ENCODE results near the gene AGGF1. TPM values are rescaled to one million over a fixed set of nuclear protein-coding genes. Genes with fewer than 3 reads are reported as not detected.

The AGGF1 gene
- total RNA-seq, 1 donor from 2014 or later, result 15.7 TPM

DNA sequence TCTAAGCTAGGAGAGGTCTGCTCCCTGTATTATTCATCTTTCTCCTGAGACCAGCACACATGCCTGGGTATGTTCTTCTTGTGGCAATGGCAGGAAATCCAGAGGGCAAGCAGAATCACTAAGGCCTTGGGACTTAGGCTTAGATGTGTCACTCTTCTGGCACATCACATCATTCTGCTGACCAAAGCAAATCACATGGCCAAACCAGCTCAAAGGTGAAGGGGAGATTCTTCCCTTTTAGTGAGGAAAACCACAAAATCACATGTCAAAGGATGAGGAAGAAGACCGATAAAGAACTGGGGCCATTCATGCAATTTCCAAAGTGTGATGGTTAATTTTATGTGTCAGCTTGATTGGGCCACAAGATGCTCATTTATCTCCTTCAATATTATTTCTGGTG lies 5.7 kb upstream of the AGGF1 start:
- Mint-ChIP-seq H3K27me3 (ENCODE audit: unreplicated experiment) (peaks cover 1% of the 10 kb centered on the region), H3K27ac (ENCODE audit: unreplicated experiment) (no peak overlapping the region), H3K9me3 (ENCODE audit: unreplicated experiment) (peaks cover 13% of the 10 kb centered on the region)

GRCh38 chr5:77028631-77029375 lies 1.4 kb upstream of the AGGF1 start:
- DNase-seq, result no peak
- no peak for TF ChIP-seq CTCF (IDR thresholded peaks at IDR 0.05; ENCODE audit: partially characterized antibody, unreplicated experiment)
- H3K9me3 Mint-ChIP-seq (ENCODE audit: unreplicated experiment), result peaks cover 19% of the 10 kb centered on the region
- peaks cover 3% of the 10 kb centered on the region for H3K4me1 Mint-ChIP-seq (ENCODE audit: low read depth, unreplicated experiment)
- H3K36me3 Mint-ChIP-seq (ENCODE audit: unreplicated experiment), result peaks cover 18% of the 10 kb centered on the region
- H3K27me3 Mint-ChIP-seq (ENCODE audit: unreplicated experiment), result peaks cover 5% of the 10 kb centered on the region
- H3K4me3 Mint-ChIP-seq (ENCODE audit: unreplicated experiment), result peak overlapping the region; percentile 11
- no peak overlapping the region for H3K27ac Mint-ChIP-seq (ENCODE audit: unreplicated experiment)

More for the DNA sequence above, 5.7 kb upstream of the AGGF1 start:
- Mint-ChIP-seq H3K4me1 (ENCODE audit: low read depth, unreplicated experiment) (no peaks in the 10 kb centered on the region), H3K36me3 (ENCODE audit: unreplicated experiment) (peaks cover 11% of the 10 kb centered on the region), H3K4me3 (ENCODE audit: unreplicated experiment) (no peak overlapping the region)
- no peak for DNase-seq
- TF ChIP-seq CTCF (IDR thresholded peaks at IDR 0.05; ENCODE audit: partially characterized antibody, unreplicated experiment), result no peak

DNA sequence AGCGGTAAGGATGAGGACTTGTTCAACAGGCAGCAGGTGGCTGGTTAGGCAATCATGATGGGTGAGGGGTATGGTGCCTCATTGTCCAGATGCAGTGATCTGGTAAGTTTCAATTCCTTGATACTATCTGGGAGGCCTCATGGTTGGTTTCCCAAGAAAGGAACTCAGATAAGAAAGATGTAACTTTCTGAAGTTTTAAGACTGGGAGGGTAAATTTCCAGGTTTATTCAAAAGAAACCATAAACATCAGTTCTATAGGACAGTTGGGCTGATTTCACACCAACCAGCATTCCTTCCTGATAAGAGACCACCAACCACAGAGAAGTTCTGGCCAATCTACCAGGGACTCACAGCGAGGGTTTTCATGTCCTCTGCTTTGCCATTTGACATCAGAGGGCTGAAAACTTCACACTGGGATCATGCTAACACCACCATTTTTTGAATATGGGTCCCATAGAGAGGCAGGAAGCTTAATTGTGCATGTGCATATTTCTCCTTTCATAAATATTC lies 773 bp upstream of the AGGF1 start:
- peaks cover 19% of the 10 kb centered on the region for H3K9me3 Mint-ChIP-seq (ENCODE audit: unreplicated experiment)
- H3K4me1 Mint-ChIP-seq (ENCODE audit: low read depth, unreplicated experiment), result peaks cover 3% of the 10 kb centered on the region
- peaks cover 18% of the 10 kb centered on the region for H3K36me3 Mint-ChIP-seq (ENCODE audit: unreplicated experiment)
- H3K27me3 Mint-ChIP-seq (ENCODE audit: unreplicated experiment), result peaks cover 5% of the 10 kb centered on the region
- DNase-seq, result no peak
- TF ChIP-seq CTCF (IDR thresholded peaks at IDR 0.05; ENCODE audit: partially characterized antibody, unreplicated experiment), result no peak
- H3K4me3 Mint-ChIP-seq (ENCODE audit: unreplicated experiment), result peak overlapping the region; percentile 93
- no peak overlapping the region for H3K27ac Mint-ChIP-seq (ENCODE audit: unreplicated experiment)

DNA sequence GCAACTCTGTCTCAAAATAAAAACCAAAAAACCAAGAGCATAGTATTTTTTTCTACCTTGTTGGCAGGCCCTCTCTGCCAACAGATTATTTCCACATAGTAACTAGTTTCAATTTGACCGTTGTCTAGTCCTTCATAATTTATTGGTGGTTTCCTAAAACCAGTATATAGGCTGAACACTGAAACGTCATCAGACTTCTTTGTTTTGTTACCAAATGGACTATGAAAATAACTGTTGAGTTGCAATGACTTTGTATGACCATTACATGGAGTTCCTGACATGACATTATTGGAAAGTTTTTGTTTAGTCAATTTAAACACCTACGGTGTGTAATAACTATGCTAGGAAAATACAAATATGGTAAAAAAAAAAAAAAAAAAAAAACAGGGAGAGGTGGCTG lies 1.7 kb downstream of the AGGF1 start:
- peaks cover 19% of the 10 kb centered on the region for H3K9me3 Mint-ChIP-seq (ENCODE audit: unreplicated experiment)
- H3K4me1 Mint-ChIP-seq (ENCODE audit: low read depth, unreplicated experiment), result peaks cover 3% of the 10 kb centered on the region

More for the DNA sequence above, 1.7 kb downstream of the AGGF1 start:
- peaks cover 5% of the 10 kb centered on the region for H3K27me3 Mint-ChIP-seq (ENCODE audit: unreplicated experiment)
- no peak for TF ChIP-seq CTCF (IDR thresholded peaks at IDR 0.05; ENCODE audit: partially characterized antibody, unreplicated experiment)
- H3K4me3 Mint-ChIP-seq (ENCODE audit: unreplicated experiment), result no peak overlapping the region
- no peak for DNase-seq
- peaks cover 18% of the 10 kb centered on the region for H3K36me3 Mint-ChIP-seq (ENCODE audit: unreplicated experiment)
- H3K27ac Mint-ChIP-seq (ENCODE audit: unreplicated experiment), result no peak overlapping the region

Measured in glutamatergic neuron (in vitro differentiated cells).